HEK293 (cell line): ENCODE measurements around the gene RNF10.

Experiments
- CTCF ChIA-PET: fragments of 350-600 bp; formaldehyde crosslinking; extraction: SDS; loops from one replicate; lab custom pipeline; 2021; ENCODE audit warnings: antibody characterized with exemption; lab: Yijun Ruan, JAX
- POLR2A ChIA-PET: fragments of 300-600 bp; formaldehyde crosslinking; extraction: SDS; loops from one replicate; lab custom pipeline; 2020; ENCODE audit warnings: antibody characterized with exemption, inconsistent platforms; lab: Yijun Ruan, JAX
- H3K27ac ChIP-seq: fragments of 200-500 bp; sonication (Bioruptor generic); 2 replicates; pipeline ENCODE4 v1.5.1; 2014; ENCODE audit warnings: low read depth, low read length, control low read depth, inconsistent platforms; ENCODE audit errors: extremely low read depth
- H3K36me3 ChIP-seq, 2 experiments: fragments of 200-500 bp in 1 of 2; sonication (Bioruptor generic) in 1 of 2; 1 replicate in 1 of 2; 2 replicates in 1 of 2; pipeline ENCODE4 v1.5.1; 2014 to 2017; ENCODE audit warnings: inconsistent platforms in 2 of 2, low read length in 2 of 2; ENCODE audit not compliant: control insufficient read depth in 2 of 2, insufficient read depth in 1 of 2
- H3K4me1 ChIP-seq: fragments of 200-500 bp; sonication (Bioruptor generic); 2 replicates; pipeline ENCODE4 v1.5.1; 2014; ENCODE audit warnings: mild to moderate bottlenecking, low read length, inconsistent platforms; ENCODE audit not compliant: control insufficient read depth, insufficient read depth
- H3K4me3 ChIP-seq: 2 replicates; pipeline ENCODE4 v1.5.1; 2011; ENCODE audit warnings: low read depth, mild to moderate bottlenecking, control low read depth, low read length, moderate library complexity
- H3K9me3 ChIP-seq: fragments of 200-500 bp; sonication (Bioruptor generic); 2 replicates; pipeline ENCODE4 v1.5.1; 2014; ENCODE audit warnings: low read depth, low read length, inconsistent platforms; ENCODE audit not compliant: control insufficient read depth, insufficient read depth
- IKZF3 ChIP-seq: fragments of 450-650 bp; IDR thresholded peaks from 2 replicates; pipeline ENCODE4 v1.5.0; 2018; ENCODE audit warnings: missing biosample characterization, mild to moderate bottlenecking, missing genetic modification characterization, moderate library complexity
- KLF10 ChIP-seq: fragments of 450-650 bp; IDR thresholded peaks from 2 replicates; pipeline ENCODE4 v1.5.1; 2018; ENCODE audit warnings: missing biosample characterization, mild to moderate bottlenecking, missing genetic modification characterization
- SCRT1 ChIP-seq: fragments of 450-650 bp; formaldehyde crosslinking; IDR thresholded peaks from 2 replicates; pipeline ENCODE4 v1.5.1; 2016; ENCODE audit warnings: missing biosample characterization, missing genetic modification characterization, borderline replicate concordance
- SP3 ChIP-seq: fragments of 450-650 bp; formaldehyde crosslinking; IDR thresholded peaks from 2 replicates; pipeline ENCODE4 v1.5.1; 2016; ENCODE audit warnings: missing biosample characterization, missing genetic modification characterization
- ZNF184 ChIP-seq: fragments of 450-650 bp; IDR thresholded peaks from 2 replicates; pipeline ENCODE4 v1.5.1; 2018; ENCODE audit warnings: missing biosample characterization, mild to moderate bottlenecking, missing genetic modification characterization
- ZNF341 ChIP-seq: fragments of 450-650 bp; formaldehyde crosslinking; IDR thresholded peaks from 2 replicates; pipeline ENCODE4; 2016; ENCODE audit warnings: low read depth, missing biosample characterization, missing genetic modification characterization
- ZSCAN30 ChIP-seq: fragments of 450-650 bp; IDR thresholded peaks from 2 replicates; pipeline ENCODE4 v1.5.1; 2018; ENCODE audit warnings: missing biosample characterization, mild to moderate bottlenecking, missing genetic modification characterization, moderate library complexity
- TF ChIP-seq, protein P1 (sequence below): fragments of 450-650 bp; formaldehyde crosslinking; IDR thresholded peaks from 2 replicates; pipeline ENCODE4 v1.5.1; 2016; ENCODE audit warnings: missing biosample characterization, missing genetic modification characterization
- TF ChIP-seq, protein P2 (sequence below): fragments of 450-650 bp; formaldehyde crosslinking; optimal IDR thresholded peaks from 2 replicates; pipeline ENCODE3; 2016; ENCODE audit warnings: missing biosample characterization, mild to moderate bottlenecking, missing genetic modification characterization
- TF ChIP-seq, protein P3 (sequence below): fragments of 450-650 bp; formaldehyde crosslinking; IDR thresholded peaks from 2 replicates; pipeline ENCODE4 v1.5.1; 2016; ENCODE audit warnings: missing biosample characterization, missing genetic modification characterization
- TF ChIP-seq, protein P4 (sequence below): fragments of 450-650 bp; formaldehyde crosslinking; IDR thresholded peaks from 2 replicates; pipeline ENCODE4 v1.5.1; 2016; ENCODE audit warnings: missing biosample characterization, missing genetic modification characterization
- TF ChIP-seq, protein P5 (sequence below): fragments of 450-650 bp; formaldehyde crosslinking; IDR thresholded peaks from 2 replicates; pipeline ENCODE4 v1.5.1; 2016; ENCODE audit warnings: missing biosample characterization, missing genetic modification characterization
- TF ChIP-seq, protein P6 (sequence below): fragments of 450-650 bp; formaldehyde crosslinking; IDR thresholded peaks from 2 replicates; pipeline ENCODE4 v1.5.1; 2016; ENCODE audit warnings: missing biosample characterization, missing genetic modification characterization
- TF ChIP-seq, protein P7 (sequence below): fragments of 450-650 bp; formaldehyde crosslinking; IDR thresholded peaks from 2 replicates; pipeline ENCODE4 v1.5.1; 2017; ENCODE audit warnings: missing biosample characterization, mild to moderate bottlenecking, missing genetic modification characterization, moderate library complexity
- TF ChIP-seq, protein P8 (sequence below): fragments of 450-650 bp; formaldehyde crosslinking; IDR thresholded peaks from 2 replicates; pipeline ENCODE4 v1.5.1; 2016; ENCODE audit warnings: missing biosample characterization, missing genetic modification characterization, borderline replicate concordance

The RNF10 gene

DNA sequence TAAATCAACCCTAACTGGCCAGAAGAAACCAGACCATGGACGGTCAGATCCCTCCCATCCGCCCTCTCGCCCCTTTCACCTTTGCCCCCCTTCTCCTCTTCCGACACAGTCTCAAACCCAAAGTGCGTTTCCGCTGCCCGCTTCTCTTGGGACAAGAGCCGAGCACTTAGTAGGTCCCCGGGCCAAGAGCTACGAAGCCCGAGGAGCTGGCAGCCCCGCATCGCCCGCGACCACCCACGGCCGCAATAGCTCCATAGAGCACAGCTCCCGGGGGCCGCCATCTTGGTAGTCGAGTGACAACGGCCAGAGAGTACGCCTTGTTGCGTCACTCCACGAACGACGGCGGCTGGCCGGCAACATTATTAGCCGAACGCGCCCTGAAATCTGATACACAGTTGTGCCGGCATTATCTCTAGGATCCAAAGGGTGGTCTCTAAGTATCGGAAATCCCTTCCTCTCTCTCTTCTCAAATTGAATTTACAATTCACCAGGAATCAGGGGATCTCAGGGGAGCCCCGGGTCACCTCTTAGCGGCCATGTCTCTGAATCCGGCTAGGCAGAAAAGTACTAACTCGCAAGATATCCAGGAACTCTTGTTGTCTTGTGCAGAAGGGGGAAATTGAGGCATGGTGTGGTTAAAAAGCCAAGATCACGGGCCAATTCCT is 5.2 kb upstream of the RNF10 start, which contains the start of gene COQ5:
COQ5 (minus strand) TSS at position 298 of the 665 bp plus-strand sequence; CDS start at position 281, 17 bp downstream.
- CTCF ChIA-PET, result interaction anchor here (0.5 to 1.0 kb wide), 4 partner anchors 54 to 674 kb away, joined by 3 to 4 read pairs (median 4); partner anchors contain the start of gene RPLP0
- no peaks in the 10 kb centered on the region for H3K9me3 ChIP-seq
- POLR2A ChIA-PET, result interaction anchor here (0.6 to 2.0 kb wide), 8 partner anchors 28 to 187 kb away, joined by 3 to 26 read pairs (median 4); partner anchors contain the start of genes DYNLL1 and POP5
- TF ChIP-seq, protein P1, sequence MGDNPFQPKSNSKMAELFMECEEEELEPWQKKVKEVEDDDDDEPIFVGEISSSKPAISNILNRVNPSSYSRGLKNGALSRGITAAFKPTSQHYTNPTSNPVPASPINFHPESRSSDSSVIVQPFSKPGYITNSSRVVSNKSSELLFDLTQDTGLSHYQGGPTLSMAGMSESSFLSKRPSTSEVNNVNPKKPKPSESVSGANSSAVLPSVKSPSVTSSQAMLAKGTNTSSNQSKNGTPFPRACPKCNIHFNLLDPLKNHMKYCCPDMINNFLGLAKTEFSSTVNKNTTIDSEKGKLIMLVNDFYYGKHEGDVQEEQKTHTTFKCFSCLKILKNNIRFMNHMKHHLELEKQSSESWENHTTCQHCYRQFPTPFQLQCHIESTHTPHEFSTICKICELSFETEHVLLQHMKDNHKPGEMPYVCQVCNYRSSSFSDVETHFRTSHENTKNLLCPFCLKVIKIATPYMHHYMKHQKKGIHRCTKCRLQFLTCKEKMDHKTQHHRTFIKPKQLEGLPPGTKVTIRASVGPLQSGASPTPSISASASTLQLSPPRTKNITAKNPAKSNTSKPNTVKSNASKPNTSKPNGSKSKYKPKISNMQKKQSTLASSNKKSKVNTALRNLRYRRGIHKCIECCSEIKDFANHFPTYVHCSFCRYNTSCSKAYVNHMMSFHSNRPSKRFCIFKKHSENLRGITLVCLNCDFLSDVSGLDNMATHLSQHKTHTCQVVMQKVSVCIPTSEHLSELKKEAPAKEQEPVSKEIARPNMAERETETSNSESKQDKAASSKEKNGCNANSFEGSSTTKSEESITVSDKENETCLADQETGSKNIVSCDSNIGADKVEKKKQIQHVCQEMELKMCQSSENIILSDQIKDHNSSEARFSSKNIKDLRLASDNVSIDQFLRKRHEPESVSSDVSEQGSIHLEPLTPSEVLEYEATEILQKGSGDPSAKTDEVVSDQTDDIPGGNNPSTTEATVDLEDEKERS, result 0 out of 2 replicates have a peak, but pooled peaks have one; percentile 67
- TF ChIP-seq SCRT1 (tag by site-specific recombination), result 0 out of 2 replicates have a peak, but pooled peaks have one; percentile 44
- TF ChIP-seq, protein P2, sequence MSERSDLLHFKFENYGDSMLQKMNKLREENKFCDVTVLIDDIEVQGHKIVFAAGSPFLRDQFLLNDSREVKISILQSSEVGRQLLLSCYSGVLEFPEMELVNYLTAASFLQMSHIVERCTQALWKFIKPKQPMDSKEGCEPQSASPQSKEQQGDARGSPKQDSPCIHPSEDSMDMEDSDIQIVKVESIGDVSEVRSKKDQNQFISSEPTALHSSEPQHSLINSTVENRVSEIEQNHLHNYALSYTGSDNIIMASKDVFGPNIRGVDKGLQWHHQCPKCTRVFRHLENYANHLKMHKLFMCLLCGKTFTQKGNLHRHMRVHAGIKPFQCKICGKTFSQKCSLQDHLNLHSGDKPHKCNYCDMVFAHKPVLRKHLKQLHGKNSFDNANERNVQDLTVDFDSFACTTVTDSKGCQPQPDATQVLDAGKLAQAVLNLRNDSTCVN (tag by site-specific recombination), result peak; percentile 27
- 0 out of 2 replicates have a peak, but pooled peaks have one; percentile 49 for TF ChIP-seq ZNF184 (tag by site-specific recombination)
- TF ChIP-seq, protein P3, sequence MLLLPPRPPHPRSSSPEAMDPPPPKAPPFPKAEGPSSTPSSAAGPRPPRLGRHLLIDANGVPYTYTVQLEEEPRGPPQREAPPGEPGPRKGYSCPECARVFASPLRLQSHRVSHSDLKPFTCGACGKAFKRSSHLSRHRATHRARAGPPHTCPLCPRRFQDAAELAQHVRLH (tag by site-specific recombination), result peak; percentile 71; the same call in 1 of the 2 replicates
- TF ChIP-seq ZSCAN30, result peak; percentile 86
- TF ChIP-seq, protein P4, sequence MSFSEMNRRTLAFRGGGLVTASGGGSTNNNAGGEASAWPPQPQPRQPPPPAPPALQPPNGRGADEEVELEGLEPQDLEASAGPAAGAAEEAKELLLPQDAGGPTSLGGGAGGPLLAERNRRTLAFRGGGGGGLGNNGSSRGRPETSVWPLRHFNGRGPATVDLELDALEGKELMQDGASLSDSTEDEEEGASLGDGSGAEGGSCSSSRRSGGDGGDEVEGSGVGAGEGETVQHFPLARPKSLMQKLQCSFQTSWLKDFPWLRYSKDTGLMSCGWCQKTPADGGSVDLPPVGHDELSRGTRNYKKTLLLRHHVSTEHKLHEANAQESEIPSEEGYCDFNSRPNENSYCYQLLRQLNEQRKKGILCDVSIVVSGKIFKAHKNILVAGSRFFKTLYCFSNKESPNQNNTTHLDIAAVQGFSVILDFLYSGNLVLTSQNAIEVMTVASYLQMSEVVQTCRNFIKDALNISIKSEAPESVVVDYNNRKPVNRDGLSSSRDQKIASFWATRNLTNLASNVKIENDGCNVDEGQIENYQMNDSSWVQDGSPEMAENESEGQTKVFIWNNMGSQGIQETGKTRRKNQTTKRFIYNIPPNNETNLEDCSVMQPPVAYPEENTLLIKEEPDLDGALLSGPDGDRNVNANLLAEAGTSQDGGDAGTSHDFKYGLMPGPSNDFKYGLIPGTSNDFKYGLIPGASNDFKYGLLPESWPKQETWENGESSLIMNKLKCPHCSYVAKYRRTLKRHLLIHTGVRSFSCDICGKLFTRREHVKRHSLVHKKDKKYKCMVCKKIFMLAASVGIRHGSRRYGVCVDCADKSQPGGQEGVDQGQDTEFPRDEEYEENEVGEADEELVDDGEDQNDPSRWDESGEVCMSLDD (tag by site-specific recombination), result peak; percentile 73; the same call in 1 of the 2 replicates
- TF ChIP-seq SP3 (tag by site-specific recombination), result peak; percentile 86
- 0 out of 2 replicates have a peak, but pooled peaks have one; percentile 29 for TF ChIP-seq KLF10 (tag by site-specific recombination)
- TF ChIP-seq, protein P5, sequence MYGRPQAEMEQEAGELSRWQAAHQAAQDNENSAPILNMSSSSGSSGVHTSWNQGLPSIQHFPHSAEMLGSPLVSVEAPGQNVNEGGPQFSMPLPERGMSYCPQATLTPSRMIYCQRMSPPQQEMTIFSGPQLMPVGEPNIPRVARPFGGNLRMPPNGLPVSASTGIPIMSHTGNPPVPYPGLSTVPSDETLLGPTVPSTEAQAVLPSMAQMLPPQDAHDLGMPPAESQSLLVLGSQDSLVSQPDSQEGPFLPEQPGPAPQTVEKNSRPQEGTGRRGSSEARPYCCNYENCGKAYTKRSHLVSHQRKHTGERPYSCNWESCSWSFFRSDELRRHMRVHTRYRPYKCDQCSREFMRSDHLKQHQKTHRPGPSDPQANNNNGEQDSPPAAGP, result peak; percentile 84
- TF ChIP-seq ZNF341 (tag by site-specific recombination), result peak; percentile 51
- TF ChIP-seq IKZF3 (tag by site-specific recombination), result peak; percentile 75; the same call in 1 of the 2 replicates
- TF ChIP-seq, protein P6, sequence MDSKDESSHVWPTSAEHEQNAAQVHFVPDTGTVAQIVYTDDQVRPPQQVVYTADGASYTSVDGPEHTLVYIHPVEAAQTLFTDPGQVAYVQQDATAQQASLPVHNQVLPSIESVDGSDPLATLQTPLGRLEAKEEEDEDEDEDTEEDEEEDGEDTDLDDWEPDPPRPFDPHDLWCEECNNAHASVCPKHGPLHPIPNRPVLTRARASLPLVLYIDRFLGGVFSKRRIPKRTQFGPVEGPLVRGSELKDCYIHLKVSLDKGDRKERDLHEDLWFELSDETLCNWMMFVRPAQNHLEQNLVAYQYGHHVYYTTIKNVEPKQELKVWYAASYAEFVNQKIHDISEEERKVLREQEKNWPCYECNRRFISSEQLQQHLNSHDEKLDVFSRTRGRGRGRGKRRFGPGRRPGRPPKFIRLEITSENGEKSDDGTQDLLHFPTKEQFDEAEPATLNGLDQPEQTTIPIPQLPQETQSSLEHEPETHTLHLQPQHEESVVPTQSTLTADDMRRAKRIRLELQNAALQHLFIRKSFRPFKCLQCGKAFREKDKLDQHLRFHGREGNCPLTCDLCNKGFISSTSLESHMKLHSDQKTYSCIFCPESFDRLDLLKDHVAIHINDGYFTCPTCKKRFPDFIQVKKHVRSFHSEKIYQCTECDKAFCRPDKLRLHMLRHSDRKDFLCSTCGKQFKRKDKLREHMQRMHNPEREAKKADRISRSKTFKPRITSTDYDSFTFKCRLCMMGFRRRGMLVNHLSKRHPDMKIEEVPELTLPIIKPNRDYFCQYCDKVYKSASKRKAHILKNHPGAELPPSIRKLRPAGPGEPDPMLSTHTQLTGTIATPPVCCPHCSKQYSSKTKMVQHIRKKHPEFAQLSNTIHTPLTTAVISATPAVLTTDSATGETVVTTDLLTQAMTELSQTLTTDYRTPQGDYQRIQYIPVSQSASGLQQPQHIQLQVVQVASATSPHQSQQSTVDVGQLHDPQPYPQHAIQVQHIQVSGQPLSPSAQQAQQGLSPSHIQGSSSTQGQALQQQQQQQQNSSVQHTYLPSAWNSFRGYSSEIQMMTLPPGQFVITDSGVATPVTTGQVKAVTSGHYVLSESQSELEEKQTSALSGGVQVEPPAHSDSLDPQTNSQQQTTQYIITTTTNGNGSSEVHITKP (tag by site-specific recombination), result peak; percentile 88
- TF ChIP-seq, protein P7, sequence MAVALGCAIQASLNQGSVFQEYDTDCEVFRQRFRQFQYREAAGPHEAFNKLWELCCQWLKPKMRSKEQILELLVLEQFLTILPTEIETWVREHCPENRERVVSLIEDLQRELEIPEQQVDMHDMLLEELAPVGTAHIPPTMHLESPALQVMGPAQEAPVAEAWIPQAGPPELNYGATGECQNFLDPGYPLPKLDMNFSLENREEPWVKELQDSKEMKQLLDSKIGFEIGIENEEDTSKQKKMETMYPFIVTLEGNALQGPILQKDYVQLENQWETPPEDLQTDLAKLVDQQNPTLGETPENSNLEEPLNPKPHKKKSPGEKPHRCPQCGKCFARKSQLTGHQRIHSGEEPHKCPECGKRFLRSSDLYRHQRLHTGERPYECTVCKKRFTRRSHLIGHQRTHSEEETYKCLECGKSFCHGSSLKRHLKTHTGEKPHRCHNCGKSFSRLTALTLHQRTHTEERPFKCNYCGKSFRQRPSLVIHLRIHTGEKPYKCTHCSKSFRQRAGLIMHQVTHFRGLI (tag by site-specific recombination), result peak; percentile 61; the same call in 1 of the 2 replicates
- TF ChIP-seq, protein P8, sequence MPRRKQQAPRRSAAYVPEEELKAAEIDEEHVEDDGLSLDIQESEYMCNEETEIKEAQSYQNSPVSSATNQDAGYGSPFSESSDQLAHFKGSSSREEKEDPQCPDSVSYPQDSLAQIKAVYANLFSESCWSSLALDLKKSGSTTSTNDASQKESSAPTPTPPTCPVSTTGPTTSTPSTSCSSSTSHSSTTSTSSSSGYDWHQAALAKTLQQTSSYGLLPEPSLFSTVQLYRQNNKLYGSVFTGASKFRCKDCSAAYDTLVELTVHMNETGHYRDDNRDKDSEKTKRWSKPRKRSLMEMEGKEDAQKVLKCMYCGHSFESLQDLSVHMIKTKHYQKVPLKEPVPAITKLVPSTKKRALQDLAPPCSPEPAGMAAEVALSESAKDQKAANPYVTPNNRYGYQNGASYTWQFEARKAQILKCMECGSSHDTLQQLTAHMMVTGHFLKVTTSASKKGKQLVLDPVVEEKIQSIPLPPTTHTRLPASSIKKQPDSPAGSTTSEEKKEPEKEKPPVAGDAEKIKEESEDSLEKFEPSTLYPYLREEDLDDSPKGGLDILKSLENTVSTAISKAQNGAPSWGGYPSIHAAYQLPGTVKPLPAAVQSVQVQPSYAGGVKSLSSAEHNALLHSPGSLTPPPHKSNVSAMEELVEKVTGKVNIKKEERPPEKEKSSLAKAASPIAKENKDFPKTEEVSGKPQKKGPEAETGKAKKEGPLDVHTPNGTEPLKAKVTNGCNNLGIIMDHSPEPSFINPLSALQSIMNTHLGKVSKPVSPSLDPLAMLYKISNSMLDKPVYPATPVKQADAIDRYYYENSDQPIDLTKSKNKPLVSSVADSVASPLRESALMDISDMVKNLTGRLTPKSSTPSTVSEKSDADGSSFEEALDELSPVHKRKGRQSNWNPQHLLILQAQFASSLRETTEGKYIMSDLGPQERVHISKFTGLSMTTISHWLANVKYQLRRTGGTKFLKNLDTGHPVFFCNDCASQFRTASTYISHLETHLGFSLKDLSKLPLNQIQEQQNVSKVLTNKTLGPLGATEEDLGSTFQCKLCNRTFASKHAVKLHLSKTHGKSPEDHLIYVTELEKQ (tag by site-specific recombination), result peak; percentile 10; the same call in 1 of the 2 replicates

More for the DNA sequence above, 5.2 kb upstream of the RNF10 start, which contains the start of gene COQ5:
- H3K4me1 ChIP-seq, result no peaks in the 10 kb centered on the region
- H3K27ac ChIP-seq, result peak within 1 kb of the TSS; percentile 69
- H3K36me3 ChIP-seq, result no peaks in the 10 kb centered on the region
- peak within 1 kb of the TSS; percentile 99 for H3K4me3 ChIP-seq
